Large intestine (tissue), 3 donors: ENCODE measurements around the gene BABAM1. TPM values are rescaled to one million over a fixed set of nuclear protein-coding genes. Genes with fewer than 3 reads are reported as not detected.
A peak's percentile ranks its signal among the peaks of the same experiment; 100 is the strongest.
"Not testable (repeated sequence)": the region's sequence is repeated elsewhere in the genome, so short reads cannot be mapped to it uniquely, and the experiment has no call there.

Source experiments
- DNase-seq, 2 donors: peaks; one replicate each; pipeline versions ENCODE4 v3.0.0 to v3.0.0-alpha.2; 2013
- H3K27ac ChIP-seq: one replicate; pipeline ENCODE4 v1.5.1; 2013; ENCODE audit warnings: low read length
- H3K27me3 ChIP-seq: 2 replicates; pipeline ENCODE4 v1.6.1; 2013; ENCODE audit warnings: low read length; ENCODE audit not compliant: control insufficient read depth, insufficient read depth
- H3K36me3 ChIP-seq: 2 replicates; pipeline ENCODE4 v1.6.1; 2013; ENCODE audit warnings: low read length; ENCODE audit not compliant: control insufficient read depth, insufficient read depth
- H3K4me1 ChIP-seq: one replicate; pipeline ENCODE4 v1.6.1; 2013; ENCODE audit warnings: low read length; ENCODE audit not compliant: control insufficient read depth, insufficient read depth
- H3K4me3 ChIP-seq: one replicate; pipeline ENCODE4 v1.5.1; 2013; ENCODE audit warnings: low read length
- H3K9me3 ChIP-seq: one replicate; pipeline ENCODE4 v1.6.1; 2013; ENCODE audit warnings: mild to moderate bottlenecking, low read depth, low read length, moderate library complexity; ENCODE audit not compliant: control insufficient read depth
- WGBS: methylation state at CpG from one replicate; pipeline ENCODE4 v1.1.5; 2013; ENCODE audit warnings: low lambda C conversion rate; ENCODE audit not compliant: insufficient coverage; 5-methylcytosine and 5-hydroxymethylcytosine counted together
- polyA plus RNA-seq: library from polyadenylated mRNA; unstranded; fragments of 120-200 nt; gene quantifications from one replicate; pipeline ENCODE4 v1.2.1, GENCODE V29; 2013

BABAM1 gene
- polyA plus RNA-seq, 1 donor = 70.7 TPM

DNA sequence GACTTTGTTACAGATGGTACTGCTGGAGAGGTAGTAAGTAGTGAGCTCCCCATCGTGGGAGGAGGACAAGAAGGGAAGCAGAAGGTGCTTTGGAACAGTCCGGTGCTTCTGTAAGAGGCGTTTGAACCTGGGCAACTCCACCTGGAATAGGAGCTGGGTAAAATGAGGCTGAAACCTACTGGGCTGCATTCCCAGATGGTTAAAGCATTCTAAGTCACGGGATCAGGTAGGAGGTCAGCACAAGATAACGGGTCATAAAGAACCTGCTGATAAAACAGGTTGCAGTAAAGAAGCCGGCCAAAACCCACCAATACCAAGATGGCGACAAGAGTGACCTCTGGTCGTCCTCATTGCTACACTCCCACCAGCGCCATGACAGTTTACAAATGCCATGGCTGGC, 19.5 kb downstream of the BABAM1 start:
- peak; percentile 57 to 71 for DNase-seq
- peak overlapping the region; percentile 44 for H3K27ac ChIP-seq
- peaks cover 6% of the 10 kb centered on the region for H3K9me3 ChIP-seq
- no peaks in the 10 kb centered on the region for H3K36me3 ChIP-seq
- WGBS = no CpG with 5 or more reads among the region's 9 CpGs
- H3K4me1 ChIP-seq = peaks cover 7% of the 10 kb centered on the region
- peaks cover 8% of the 10 kb centered on the region for H3K27me3 ChIP-seq
- no peak overlapping the region for H3K4me3 ChIP-seq

- peaks cover 6% of the 10 kb centered on the region for H3K9me3 ChIP-seq
- H3K4me3 ChIP-seq = no peak overlapping the region
- DNase-seq = no peak
- H3K27ac ChIP-seq = no peak overlapping the region
- WGBS = no CpG with 5 or more reads among the region's 22 CpGs
- no peaks in the 10 kb centered on the region for H3K36me3 ChIP-seq
- no peaks in the 10 kb centered on the region for H3K27me3 ChIP-seq
- H3K4me1 ChIP-seq = peaks cover 7% of the 10 kb centered on the region
Observed at GRCh38 chr19:17289489-17289888, 22.2 kb downstream of the BABAM1 start.

GRCh38 chr19:17292301-17293074, 25.2 kb downstream of the BABAM1 start:
- H3K4me3 ChIP-seq = peak overlapping the region; percentile 64
- H3K4me1 ChIP-seq = peaks cover 7% of the 10 kb centered on the region
- peak; percentile 66 to 77 for DNase-seq
- peaks cover 6% of the 10 kb centered on the region for H3K9me3 ChIP-seq
- peak overlapping the region; percentile 67 for H3K27ac ChIP-seq
- WGBS = no CpG with 5 or more reads among the region's 46 CpGs
- H3K36me3 ChIP-seq = peaks cover 4% of the 10 kb centered on the region
- no peaks in the 10 kb centered on the region for H3K27me3 ChIP-seq

GRCh38 chr19:17293605-17294004, 26.4 kb downstream of the BABAM1 start:
- DNase-seq = no peak
- Histone ChIP-seq H3K27me3 (no peaks in the 10 kb centered on the region), H3K27ac (no peak overlapping the region), H3K36me3 (peaks cover 8% of the 10 kb centered on the region), H3K9me3 (peaks cover 6% of the 10 kb centered on the region), H3K4me3 (no peak overlapping the region), H3K4me1 (peaks cover 7% of the 10 kb centered on the region)
- WGBS = no CpG with 5 or more reads among the region's 14 CpGs

- H3K27me3 ChIP-seq = no peaks in the 10 kb centered on the region
- WGBS = no CpG with 5 or more reads among the region's 48 CpGs
- peaks cover 6% of the 10 kb centered on the region for H3K9me3 ChIP-seq
- H3K4me3 ChIP-seq = no peak overlapping the region
- H3K27ac ChIP-seq = no peak overlapping the region
- peaks cover 8% of the 10 kb centered on the region for H3K36me3 ChIP-seq
- peaks cover 7% of the 10 kb centered on the region for H3K4me1 ChIP-seq
- DNase-seq = no peak
Observed at GRCh38 chr19:17294051-17294891, 27.0 kb downstream of the BABAM1 start.

DNA sequence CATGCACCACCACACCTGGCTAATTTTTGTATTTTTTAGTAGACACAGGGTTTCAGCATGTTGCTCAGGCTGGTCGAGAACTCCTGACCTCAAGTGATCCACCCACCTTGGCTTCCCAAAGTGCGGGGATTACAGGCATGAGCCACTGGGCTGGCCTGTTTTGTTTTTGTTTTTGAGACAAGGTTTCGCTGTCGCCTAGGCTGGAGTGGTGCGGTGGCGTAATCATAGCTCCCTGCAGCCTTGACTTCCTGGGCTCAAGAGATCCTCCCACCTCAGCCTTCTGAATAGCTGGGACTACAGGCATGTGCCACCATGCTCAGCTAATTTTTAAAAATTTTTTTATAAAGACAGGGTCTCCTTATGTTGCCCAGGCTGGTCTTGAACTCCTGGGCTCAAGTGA, 28.3 kb downstream of the BABAM1 start:
- H3K36me3 ChIP-seq, DNase-seq, H3K27ac ChIP-seq, H3K4me3 ChIP-seq, H3K9me3 ChIP-seq, H3K4me1 ChIP-seq, H3K27me3 ChIP-seq: not testable (repeated sequence)
- no CpG with 5 or more reads among the region's 6 CpGs for WGBS

DNA sequence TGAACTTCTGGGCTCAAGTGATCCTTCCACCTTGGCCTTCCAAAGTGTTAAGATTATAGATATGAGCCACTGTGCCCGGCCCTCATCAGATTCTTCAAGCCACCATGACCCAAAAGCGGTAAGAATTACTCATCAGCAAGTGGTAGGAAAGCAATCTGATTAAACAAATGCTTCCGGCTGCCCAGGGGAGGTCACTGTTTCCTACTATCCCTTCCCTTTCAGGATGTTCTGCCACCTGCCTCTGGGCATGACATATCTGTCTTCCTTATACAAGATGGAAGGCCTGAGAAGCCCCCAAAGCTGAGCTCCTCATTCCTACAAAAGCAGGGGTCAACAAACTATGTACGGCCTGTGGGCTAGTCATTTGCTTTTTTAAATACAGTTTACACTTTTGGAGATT, 29.0 kb downstream of the BABAM1 start:
- Histone ChIP-seq H3K9me3 (peaks cover 6% of the 10 kb centered on the region), H3K4me3 (no peak overlapping the region), H3K27me3 (no peaks in the 10 kb centered on the region), H3K4me1 (peaks cover 4% of the 10 kb centered on the region), H3K36me3 (peaks cover 9% of the 10 kb centered on the region), H3K27ac (no peak overlapping the region)
- DNase-seq = no peak
- no CpG with 5 or more reads among the region's 4 CpGs for WGBS

DNA sequence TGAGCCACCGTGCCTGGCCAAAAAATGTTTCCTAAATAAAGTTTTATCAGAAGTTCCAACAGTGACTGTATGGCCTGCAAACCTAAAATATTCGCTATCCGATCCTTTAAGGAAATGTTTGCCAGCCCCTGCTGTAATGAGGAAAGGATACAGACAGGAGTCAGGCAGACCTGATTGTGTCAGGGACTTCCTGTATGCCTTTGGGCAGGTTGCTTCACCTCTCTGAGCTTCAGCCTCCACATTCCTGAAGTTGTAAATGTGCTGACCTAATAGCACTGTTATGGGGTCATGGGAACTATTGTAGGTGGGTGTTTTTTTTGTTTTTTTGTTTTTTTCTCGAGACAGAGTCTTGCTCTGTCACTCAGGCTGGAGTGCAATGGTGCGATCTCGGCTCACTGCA, 29.7 kb downstream of the BABAM1 start:
- H3K9me3 ChIP-seq = peaks cover 6% of the 10 kb centered on the region
- H3K4me1 ChIP-seq = peaks cover 2% of the 10 kb centered on the region
- peaks cover 11% of the 10 kb centered on the region for H3K36me3 ChIP-seq
- H3K27me3 ChIP-seq = no peaks in the 10 kb centered on the region
- no peak overlapping the region for H3K27ac ChIP-seq
- H3K4me3 ChIP-seq = no peak overlapping the region
- WGBS = no CpG with 5 or more reads among the region's 6 CpGs
- DNase-seq = no peak

- DNase-seq = no peak
- Histone ChIP-seq H3K27ac (no peak overlapping the region), H3K9me3 (no peaks in the 10 kb centered on the region), H3K4me3 (no peak overlapping the region), H3K27me3 (no peaks in the 10 kb centered on the region), H3K4me1 (peaks cover 15% of the 10 kb centered on the region), H3K36me3 (peaks cover 9% of the 10 kb centered on the region)
- no CpG with 5 or more reads among the region's 51 CpGs for WGBS
Observed at GRCh38 chr19:17300992-17301619, 33.9 kb downstream of the BABAM1 start.

DNA sequence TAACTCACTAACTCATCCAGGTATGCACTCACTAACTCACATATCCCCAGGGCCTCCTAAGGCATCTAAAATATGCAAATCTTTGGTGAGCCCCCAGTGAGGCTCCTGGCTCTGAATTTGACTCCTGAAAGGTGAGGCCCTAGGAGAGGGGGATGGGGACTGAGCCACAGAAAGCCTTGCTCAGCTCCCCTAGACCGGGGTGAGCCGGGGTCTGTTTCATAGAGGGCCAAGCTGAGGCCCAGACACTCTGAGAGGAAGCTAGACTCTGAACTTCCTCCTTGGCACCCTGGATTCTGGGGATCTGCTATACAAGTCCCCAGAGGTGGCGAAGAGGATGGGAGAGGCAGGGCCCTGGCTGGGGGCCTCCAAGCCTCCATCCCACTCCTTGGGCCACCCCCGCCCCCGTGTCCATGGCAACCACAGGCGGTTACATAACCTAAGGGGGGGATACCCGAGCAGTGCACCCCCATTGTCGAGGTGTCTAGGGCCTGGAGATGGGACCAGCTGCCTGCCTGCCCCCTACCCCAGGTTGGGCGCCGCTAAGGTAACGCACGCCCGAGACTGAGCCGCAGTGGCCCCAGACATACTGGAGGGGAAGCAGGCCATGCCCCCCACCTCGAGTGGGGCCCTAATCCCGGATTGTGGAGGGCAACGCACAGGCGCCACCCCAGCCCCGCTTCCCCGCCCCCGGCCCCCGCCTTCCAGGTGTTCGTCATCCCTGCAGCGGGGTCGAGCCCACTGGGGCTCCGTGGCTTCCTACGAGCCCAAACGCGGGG, 35.3 kb downstream of the BABAM1 start:
- Histone ChIP-seq H3K27me3 (no peaks in the 10 kb centered on the region), H3K36me3 (peaks cover 7% of the 10 kb centered on the region), H3K4me3 (peak overlapping the region; percentile 72), H3K9me3 (no peaks in the 10 kb centered on the region), H3K27ac (no peak overlapping the region), H3K4me1 (peaks cover 22% of the 10 kb centered on the region)
- no CpG with 5 or more reads among the region's 29 CpGs for WGBS
- no peak for DNase-seq
